HepG2 (cell line): Measurements from ENCODE around the gene AHCYL2. TPM values are rescaled to one million over a fixed set of nuclear protein-coding genes. Genes with fewer than 3 reads are reported as not detected.

Experiments used
- ATAC-seq: fragments of 200-7000 bp; cut with Tn5 transposase; 3 replicates; pipeline ENCODE4 v1.9.1; 2020; ENCODE audit warnings: mild to moderate bottlenecking, moderate library complexity
- BruUV-seq: library from RNA; stranded (reverse); fragments of 400-500 nt; replicated peaks from 2 replicates; lab custom pipeline; 2021; lab: Mats Ljungman, UMichigan
- CTCF ChIA-PET: fragments of 300-600 bp; formaldehyde crosslinking; extraction: SDS; loops from one replicate; lab custom pipeline; 2021; ENCODE audit warnings: low total read pairs, inconsistent platforms, low intra/inter-chr PET ratio; lab: Yijun Ruan, JAX
- POLR2A ChIA-PET: fragments of 350-600 bp; sonication (Branson Sonifier 250); formaldehyde crosslinking; loops from one replicate; lab custom pipeline; 2020; ENCODE audit warnings: antibody characterized with exemption, inconsistent platforms; lab: Yijun Ruan, JAX
- DNase-seq: peaks from one replicate; pipeline ENCODE4 v3.0.0-alpha.2; 2015; ENCODE audit warnings: low spot score
- FAIRE-seq: peaks from 3 replicates; lab custom pipeline; 2011; peaks lifted over from hg19 to GRCh38; lab: Jason Lieb, UNC
- H2AFZ ChIP-seq: one replicate; pipeline ENCODE4 v1.6.1; 2011; ENCODE audit warnings: low read length, inconsistent platforms
- H3K27ac ChIP-seq: fragments of 300-600 bp; 3 replicates; pipeline ENCODE4 v1.8.0; 2011; ENCODE audit warnings: mixed run types, mild to moderate bottlenecking, mixed read lengths, low read length, inconsistent platforms; ENCODE audit not compliant: insufficient read depth; ENCODE audit errors: extremely low read length
- H3K27me3 ChIP-seq, 2 experiments: fragments of 200-600 bp in 1 of 2; 2 replicates in 1 of 2; 3 replicates in 1 of 2; pipeline versions ENCODE4 v1.6.0 to v1.8.0; 2011; ENCODE audit warnings: low read length in 2 of 2, mild to moderate bottlenecking in 2 of 2, moderate library complexity in 2 of 2, inconsistent platforms in 1 of 2; ENCODE audit not compliant: insufficient read depth in 2 of 2, control insufficient read depth in 1 of 2
- H3K36me3 ChIP-seq, 2 experiments: fragments of 200-600 bp in 1 of 2; replicated peaks in 1 of 2; 2 replicates in 1 of 2; 3 replicates in 1 of 2; pipeline versions ENCODE4 v1.5.1 to v1.8.0; 2011; ENCODE audit warnings: low read length in 2 of 2, inconsistent platforms in 1 of 2; ENCODE audit not compliant: insufficient read depth in 2 of 2, control insufficient read depth in 1 of 2
- H3K4me1 ChIP-seq: 2 replicates; pipeline ENCODE4 v1.5.1; 2012; ENCODE audit warnings: low read length, inconsistent platforms; ENCODE audit not compliant: insufficient read depth
- H3K4me2 ChIP-seq: 2 replicates; pipeline ENCODE4 v1.6.0; 2011; ENCODE audit warnings: low read depth, low read length, inconsistent platforms
- H3K4me3 ChIP-seq, 3 experiments: fragments of 200-600 bp in 1 of 3; sonication (generic), shearing (Covaris generic) in 1 of 3; replicated peaks in 1 of 3; 2 replicates each; pipeline ENCODE4 v1.5.1; 2011 to 2016; ENCODE audit warnings: low read length in 3 of 3, inconsistent platforms in 2 of 3, low read depth in 2 of 3, mild to moderate bottlenecking in 2 of 3, control low read depth in 1 of 3, mixed read lengths in 1 of 3; ENCODE audit not compliant: insufficient read depth in 1 of 3
- H3K79me2 ChIP-seq: one replicate; pipeline ENCODE4 v1.6.1; 2011; ENCODE audit warnings: low read length, inconsistent platforms; ENCODE audit not compliant: insufficient read depth
- H3K9ac ChIP-seq: 2 replicates; pipeline ENCODE4 v1.6.0; 2011; ENCODE audit warnings: mild to moderate bottlenecking, low read depth, low read length, inconsistent platforms; ENCODE audit not compliant: insufficient read depth
- H3K9me3 ChIP-seq: 2 replicates; pipeline ENCODE4 v1.5.1; 2012; ENCODE audit warnings: mild to moderate bottlenecking, low read length
- H4K20me1 ChIP-seq: 2 replicates; pipeline ENCODE4 v1.6.0; 2011; ENCODE audit warnings: inconsistent platforms, mild to moderate bottlenecking, low read length, moderate library complexity; ENCODE audit not compliant: insufficient read depth
- GABPA ChIP-seq, 2 experiments: IDR thresholded peaks; 2 replicates each; pipeline ENCODE4 v1.6.1; 2011 to 2016; ENCODE audit warnings: low read depth in 2 of 2, low read length in 1 of 2, missing biosample characterization in 1 of 2, missing genetic modification characterization in 1 of 2
- HOMEZ ChIP-seq: IDR thresholded peaks from 2 replicates; pipeline ENCODE4 v1.6.1; 2016; ENCODE audit warnings: low read depth
- KAT8 ChIP-seq: IDR thresholded peaks from 2 replicates; pipeline ENCODE4 v1.6.1; 2016; ENCODE audit warnings: missing genetic modification reagents, missing compliant biosample characterization
- MAFF ChIP-seq: IDR thresholded peaks from 2 replicates; pipeline ENCODE4 v1.6.1; 2011; ENCODE audit warnings: low read depth, low read length, improper control_type of control experiment
- MAFK ChIP-seq, 2 experiments: IDR thresholded peaks in 1 of 2; conservative IDR thresholded peaks in 1 of 2; 2 replicates each; pipeline ENCODE4 v1.6.1; 2011; ENCODE audit warnings: improper control_type of control experiment in 2 of 2, low read length in 2 of 2
- POLR2AphosphoS2 ChIP-seq: IDR thresholded peaks from 2 replicates; pipeline ENCODE4 v1.6.1; 2011; ENCODE audit warnings: low read depth, low read length, improper control_type of control experiment
- ZBTB2 ChIP-seq: sonication (generic); formaldehyde crosslinking; IDR thresholded peaks from 2 replicates; pipeline ENCODE4 v1.8.0; 2022; ENCODE audit warnings: low read depth, missing genetic modification reagents
- ZBTB43 ChIP-seq: sonication (generic); formaldehyde crosslinking; conservative IDR thresholded peaks from 2 replicates; pipeline ENCODE4 v1.4.0; 2020; ENCODE audit warnings: missing genetic modification reagents
- ZNF138 ChIP-seq: sonication (generic); formaldehyde crosslinking; IDR thresholded peaks from 2 replicates; pipeline ENCODE4 v1.5.0; 2020; ENCODE audit warnings: mild to moderate bottlenecking, low read depth, missing genetic modification reagents
- WGBS: methylation state at CpG from one replicate; pipeline ENCODE4 v1.1.6; 2017; ENCODE audit warnings: low lambda C conversion rate; 5-methylcytosine and 5-hydroxymethylcytosine counted together
- in situ Hi-C: cut with HindIII; loops from 2 replicates; pipeline ENCODE4 v1.10.0; 2017; ENCODE audit warnings: low pct_unique_long_range_greater_than_20kb; ENCODE audit not compliant: extremely low pct_ligation_motif_present
- intact Hi-C: fragments of 100-400 bp; cut with micrococcal nuclease; formaldehyde crosslinking; loops from one replicate; pipeline ENCODE4 v1.10.0; 2022; ENCODE audit not compliant: unreplicated experiment
- polyA plus RNA-seq, 8 experiments: library from polyadenylated mRNA; depleted of rRNA in 3 of 8; stranded (reverse) in 7 of 8; unstranded in 1 of 8; fragments of >200 nt; fragmentation: Illumina TruSeq in 4 of 8; extraction: Trizol in 4 of 8; gene quantifications; 2 replicates each; pipeline versions ENCODE4 v1.2.1 to v1.2.3, GENCODE V29; 2011 to 2016; ENCODE audit warnings: low read depth in 4 of 8, missing spikeins in 1 of 8, mixed read lengths in 1 of 8; ENCODE audit not compliant: insufficient read depth in 1 of 8
- total RNA-seq, 5 experiments: library from RNA; depleted of rRNA; stranded (reverse); fragments of >200 nt; fragmentation: Illumina TruSeq; extraction: Trizol; gene quantifications; 2 replicates each; pipeline ENCODE4 v1.2.3, GENCODE V29; 2016; ENCODE audit warnings: low read depth in 1 of 5

Gene AHCYL2
- total and polyA plus RNA-seq, 2 of the 13 experiments (the other 11 are each of a cell fraction or from before 2014, with no cell fraction given): 9.5 to 14.7 TPM

GRCh38 chr7:129279757-129280156, 54.9 kb downstream of the AHCYL2 start (continued):
- TF ChIP-seq ZBTB43 (CRISPR knock-in tag) (no peak), ZNF138 (no peak)

GRCh38 chr7:129281163-129281562, 56.3 kb downstream of the AHCYL2 start:
- H3K36me3 ChIP-seq: 0 out of 5 replicates have a peak, but pooled peaks cover 0 to 3% of the 10 kb centered on the region in 2 experiments
- in situ Hi-C loops (no loop called here), intact Hi-C loops (no loop called here)
- H3K27me3 ChIP-seq: no peaks in the 10 kb centered on the region
- ChIA-PET POLR2A (no interaction called here), CTCF (no interaction called here)
- no peak overlapping the region for H2AFZ ChIP-seq
- no TSS peak for BruUV-seq
- TF ChIP-seq MAFK (conservative IDR thresholded peaks at IDR 0.05 in 1 of 2, IDR thresholded peaks at IDR 0.05 in 1 of 2; ENCODE audit: low read length in 2 of 2): peak in 1 of 2 experiments; percentile 52; a peak in 1 of 4 replicates
- peak; percentile 27; the same call in 1 of the 2 replicates for TF ChIP-seq MAFF
- TF ChIP-seq GABPA (IDR thresholded peaks at IDR 0.05; ENCODE audit: low read depth, low read length): no peak
- no peak for TF ChIP-seq GABPA (CRISPR knock-in tag; IDR thresholded peaks at IDR 0.05; ENCODE audit: low read depth)
- no peak overlapping the region for H3K27ac ChIP-seq
- DNase-seq: no peak
- WGBS: 91% methylated on average over 1 of the region's 1 CpG
- no peak for ATAC-seq
- no peak overlapping the region for H3K9ac ChIP-seq
- H3K4me2 ChIP-seq: no peak overlapping the region
- no peaks in the 10 kb centered on the region for H4K20me1 ChIP-seq
- no peak overlapping the region for H3K4me3 ChIP-seq
- no peaks in the 10 kb centered on the region for H3K4me1 ChIP-seq
- no peaks in the 10 kb centered on the region for H3K79me2 ChIP-seq
- no peak for FAIRE-seq
- H3K9me3 ChIP-seq: no peaks in the 10 kb centered on the region

GRCh38 chr7:129282865-129283264, 58.0 kb downstream of the AHCYL2 start:
- FAIRE-seq: no peak
- ChIA-PET CTCF (no interaction called here), POLR2A (no interaction called here)

More at GRCh38 chr7:129282865-129283264, 58.0 kb downstream of the AHCYL2 start:
- Histone ChIP-seq H3K4me3 (no peak overlapping the region), H3K4me2 (no peak overlapping the region), H3K27me3 (no peaks in the 10 kb centered on the region), H3K9ac (no peak overlapping the region), H3K27ac (no peak overlapping the region), H2AFZ (no peak overlapping the region), H3K79me2 (no peaks in the 10 kb centered on the region), H3K36me3 (0 out of 5 replicates have a peak, but pooled peaks cover 0 to under 1% of the 10 kb centered on the region in 2 experiments), H4K20me1 (no peaks in the 10 kb centered on the region), H3K4me1 (no peaks in the 10 kb centered on the region), H3K9me3 (no peaks in the 10 kb centered on the region)
- DNase-seq (no peak), ATAC-seq (no peak)
- no peak for TF ChIP-seq ZBTB2 (CRISPR knock-in tag)
- TF ChIP-seq KAT8 (CRISPR knock-in tag): no peak
- no peak for TF ChIP-seq POLR2AphosphoS2
- TF ChIP-seq HOMEZ: no peak
- intact Hi-C loops: no loop called here
- no TSS peak for BruUV-seq
- 94% methylated on average over 5 of the region's 5 CpGs for WGBS
- in situ Hi-C loops: no loop called here
